ENCODE measurements around the gene GSTM2.
"Not testable (repeated sequence)": the region's sequence is repeated elsewhere in the genome, so short reads cannot be mapped to it uniquely, and the experiment has no call there.

Gene GSTM2

DNA sequence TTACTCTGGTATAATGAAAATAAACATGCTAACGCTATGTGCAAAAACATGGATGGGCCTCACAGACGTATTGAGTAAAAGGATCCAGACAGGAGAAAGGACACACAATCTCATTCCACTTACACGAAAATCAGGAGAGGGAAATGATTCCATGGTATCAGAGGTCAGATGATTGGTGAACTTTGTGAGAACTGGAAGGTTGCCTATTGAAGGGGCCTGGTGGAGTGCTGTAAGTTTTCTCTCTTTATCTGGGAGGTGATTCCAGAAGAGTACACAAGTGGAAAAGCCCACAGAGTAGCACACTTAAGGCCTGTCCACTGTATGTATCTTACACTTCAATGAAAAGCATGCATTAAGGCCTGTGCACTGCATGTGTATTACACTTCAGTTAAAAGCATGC lies 9.6 kb downstream of the GSTM2 start:
- TF ChIP-seq CTCF (conservative IDR thresholded peaks at IDR 0.05; ENCODE audit: low read length): no peak
- H3K4me3 ChIP-seq (ENCODE audit: low read length): no peak overlapping the region
- no peak for DNase-seq (ENCODE audit: low read depth)

GRCh38 chr1:109678637-109679036 lies 10.8 kb downstream of the GSTM2 start:
- not testable (repeated sequence) for DNase-seq (ENCODE audit: low read depth); H3K4me3 ChIP-seq (ENCODE audit: low read length)

DNA sequence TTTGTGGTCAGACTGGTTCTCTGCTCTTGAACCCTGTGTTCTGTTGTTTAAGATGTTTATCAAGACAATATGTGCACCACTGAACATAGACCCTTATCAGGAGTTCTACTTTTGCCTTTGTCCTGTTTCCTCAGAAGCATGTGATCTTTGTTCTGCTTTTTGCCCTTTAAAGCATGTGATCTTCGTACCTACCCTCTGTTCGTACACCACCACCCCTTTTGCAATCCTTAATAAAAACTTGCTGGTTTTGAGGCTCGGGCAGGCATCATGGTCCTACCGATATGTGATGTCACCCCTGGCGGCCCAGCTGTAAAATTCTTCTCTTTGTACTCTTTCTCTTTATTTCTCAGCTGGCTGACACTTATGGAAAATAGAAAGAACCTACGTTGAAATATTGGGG lies 16.9 kb downstream of the GSTM2 start:
- H3K4me3 ChIP-seq (ENCODE audit: low read length): not testable (repeated sequence)

DNA sequence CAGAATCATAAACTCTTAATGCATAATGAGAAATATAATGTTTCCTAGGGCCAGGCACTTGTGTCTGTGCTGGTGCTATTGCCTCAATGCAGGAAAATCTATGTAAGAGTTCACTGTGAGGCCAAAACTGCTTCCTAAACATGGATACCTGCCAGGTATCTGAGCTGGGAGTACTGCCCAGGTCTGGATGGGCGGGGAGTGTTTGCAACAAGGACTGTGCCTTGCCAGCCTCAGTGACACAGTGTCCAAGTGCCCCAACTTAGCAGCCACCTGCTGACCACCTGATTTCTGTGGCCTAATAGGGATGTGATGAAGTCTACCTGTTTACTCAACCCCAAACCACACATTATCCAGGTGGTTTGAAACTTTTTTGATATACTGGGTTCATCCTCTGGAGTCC lies 17.5 kb downstream of the GSTM2 start:
- DNase-seq (ENCODE audit: low read depth); H3K4me3 ChIP-seq (ENCODE audit: low read length): not testable (repeated sequence)

More for the DNA sequence above, 16.9 kb downstream of the GSTM2 start:
- not testable (repeated sequence) for DNase-seq (ENCODE audit: low read depth)

GRCh38 chr1:109685890-109686289 lies 18.0 kb downstream of the GSTM2 start:
- not testable (repeated sequence) for DNase-seq (ENCODE audit: low read depth); H3K4me3 ChIP-seq (ENCODE audit: low read length)

DNA sequence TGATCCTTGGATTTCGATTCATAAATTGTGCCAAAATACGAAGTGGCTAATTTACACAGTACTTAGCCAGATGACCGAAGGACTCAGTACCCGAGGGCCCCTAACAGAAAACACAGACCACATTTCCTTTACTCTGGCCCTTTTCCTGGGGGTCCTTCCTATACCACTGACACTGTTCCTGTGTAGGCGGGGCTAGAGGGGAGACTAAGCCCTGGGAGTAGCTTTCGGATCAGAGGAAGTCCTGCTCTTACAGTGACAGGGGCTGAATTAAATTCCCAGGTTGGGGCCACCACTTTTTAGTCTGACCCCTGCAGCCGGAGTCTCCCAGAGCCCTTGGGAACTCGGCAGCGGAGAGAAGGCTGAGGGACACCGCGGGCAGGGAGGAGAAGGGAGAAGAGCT lies 19.3 kb downstream of the GSTM2 start:
- H3K4me3 ChIP-seq (ENCODE audit: low read length): not testable (repeated sequence)

GRCh38 chr1:109687641-109688499 lies 20.0 kb downstream of the GSTM2 start, which contains the start of gene GSTM1:
Gene GSTM1, plus strand, starts transcription at chr1:109687817. Its CDS starts 57 bp downstream, at chr1:109687874.
- no peak for DNase-seq (ENCODE audit: low read depth)
- TF ChIP-seq CTCF (conservative IDR thresholded peaks at IDR 0.05; ENCODE audit: low read length): no peak
- no peak within 1 kb of the TSS for H3K4me3 ChIP-seq (ENCODE audit: low read length)

More for the DNA sequence above, 19.3 kb downstream of the GSTM2 start:
- not testable (repeated sequence) for DNase-seq (ENCODE audit: low read depth)

GRCh38 chr1:109689844-109690405 lies 22.1 kb downstream of the GSTM2 start:
- DNase-seq (ENCODE audit: low read depth): no peak
- TF ChIP-seq CTCF (conservative IDR thresholded peaks at IDR 0.05; ENCODE audit: low read length): no peak

DNA sequence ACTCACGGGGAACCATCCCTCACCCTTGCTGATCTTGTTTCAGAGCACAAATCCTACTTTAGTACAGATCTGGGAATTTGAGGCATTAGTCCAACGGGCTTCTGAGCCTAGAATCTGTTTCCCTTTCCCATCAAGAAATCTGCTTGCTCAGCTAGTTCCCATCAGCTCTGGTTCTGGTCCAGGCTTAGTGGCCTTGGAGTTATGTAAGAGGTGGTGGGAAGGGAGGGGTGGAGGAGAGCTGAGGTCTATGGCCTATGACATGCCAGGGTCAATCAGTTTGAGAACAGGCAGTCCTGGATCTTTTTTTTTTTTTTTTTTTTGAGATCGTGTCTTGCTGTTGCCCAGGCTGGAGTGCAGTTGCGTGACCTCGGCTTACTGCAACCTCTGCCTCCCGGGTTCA lies 23.9 kb downstream of the GSTM2 start:
- H3K4me3 ChIP-seq (ENCODE audit: low read length): no peak overlapping the region
- TF ChIP-seq CTCF (conservative IDR thresholded peaks at IDR 0.05; ENCODE audit: low read length): no peak
- no peak for DNase-seq (ENCODE audit: low read depth)

More at GRCh38 chr1:109689844-109690405, 22.1 kb downstream of the GSTM2 start:
- H3K4me3 ChIP-seq (ENCODE audit: low read length): no peak overlapping the region

GRCh38 chr1:109694400-109694799 lies 26.5 kb downstream of the GSTM2 start:
- not testable (repeated sequence) for DNase-seq (ENCODE audit: low read depth); H3K4me3 ChIP-seq (ENCODE audit: low read length)

GRCh38 chr1:109695138-109695537 lies 27.3 kb downstream of the GSTM2 start:
- not testable (repeated sequence) for H3K4me3 ChIP-seq (ENCODE audit: low read length); DNase-seq (ENCODE audit: low read depth)

All from AG10803 (cell line).